Keratinocyte (primary cell): ENCODE data around the gene SSC4D. TPM values are rescaled to one million over a fixed set of nuclear protein-coding genes. Genes with fewer than 3 reads are reported as not detected.

Source experiments
- DNase-seq: peaks from one replicate; pipeline ENCODE4 v3.0.0-alpha.2; 2011; ENCODE audit warnings: low read depth, missing footprints, low spot score
- FAIRE-seq: peaks from 2 replicates; lab custom pipeline; 2011; peaks lifted over from hg19 to GRCh38; lab: Jason Lieb, UNC
- H2AFZ ChIP-seq: 2 replicates; pipeline ENCODE4 v1.6.0; 2012; ENCODE audit warnings: low read length, control low read depth, inconsistent platforms; ENCODE audit not compliant: control insufficient read depth
- H3K27ac ChIP-seq: 2 replicates; pipeline ENCODE4 v1.5.1; 2011; ENCODE audit warnings: low read length; ENCODE audit not compliant: control insufficient read depth, insufficient read depth
- H3K27me3 ChIP-seq: 3 replicates; pipeline ENCODE4 v1.6.0; 2011; ENCODE audit warnings: low read length; ENCODE audit not compliant: control insufficient read depth, insufficient read depth; ENCODE audit errors: extremely low read depth
- H3K36me3 ChIP-seq, 2 experiments: 2 replicates in 1 of 2; 3 replicates in 1 of 2; pipeline ENCODE4 v1.5.1; 2011; ENCODE audit warnings: low read length in 2 of 2, mild to moderate bottlenecking in 1 of 2; ENCODE audit not compliant: control insufficient read depth in 2 of 2, insufficient read depth in 2 of 2; ENCODE audit errors: extremely low read depth in 1 of 2
- H3K4me1 ChIP-seq: 3 replicates; pipeline ENCODE4 v1.5.1; 2011; ENCODE audit warnings: low read length; ENCODE audit not compliant: control insufficient read depth, insufficient read depth; ENCODE audit errors: extremely low read depth
- H3K4me2 ChIP-seq: 3 replicates; pipeline ENCODE4 v1.6.0; 2011; ENCODE audit warnings: low read depth, low read length; ENCODE audit not compliant: control insufficient read depth, insufficient read depth; ENCODE audit errors: extremely low read depth
- H3K4me3 ChIP-seq, 3 experiments: fragments of 200-600 bp in 1 of 3; sonication (generic) in 1 of 3; 2 replicates in 2 of 3; 3 replicates in 1 of 3; pipeline ENCODE4 v1.5.1; 2011 to 2016; ENCODE audit warnings: low read length in 3 of 3, mild to moderate bottlenecking in 3 of 3, control low read depth in 2 of 3, inconsistent platforms in 1 of 3, low read depth in 1 of 3, mixed read lengths in 1 of 3, mixed run types in 1 of 3, moderate library complexity in 1 of 3; ENCODE audit not compliant: control insufficient read depth in 2 of 3, insufficient read depth in 2 of 3; ENCODE audit errors: extremely low read depth in 1 of 3
- H3K79me2 ChIP-seq: 2 replicates; pipeline ENCODE4 v1.6.0; 2012; ENCODE audit warnings: low read length; ENCODE audit not compliant: control insufficient read depth, insufficient read depth
- H3K9ac ChIP-seq: 3 replicates; pipeline ENCODE4 v1.6.0; 2011; ENCODE audit warnings: low read length; ENCODE audit not compliant: control insufficient read depth, insufficient read depth; ENCODE audit errors: extremely low read depth
- H3K9me1 ChIP-seq: 3 replicates; pipeline ENCODE4 v1.6.0; 2011; ENCODE audit warnings: low read length; ENCODE audit not compliant: control insufficient read depth, insufficient read depth; ENCODE audit errors: extremely low read depth
- H3K9me3 ChIP-seq: 2 replicates; pipeline ENCODE4 v1.5.1; 2012; ENCODE audit warnings: low read depth, low read length; ENCODE audit not compliant: control insufficient read depth
- H4K20me1 ChIP-seq: 3 replicates; pipeline ENCODE4 v1.6.0; 2011; ENCODE audit warnings: low read length; ENCODE audit not compliant: control insufficient read depth, insufficient read depth; ENCODE audit errors: extremely low read depth
- EZH2 ChIP-seq: IDR thresholded peaks from one replicate; pipeline ENCODE4 v1.6.1; 2012; ENCODE audit warnings: inconsistent platforms, mild to moderate bottlenecking, low read length, moderate library complexity
- dilution Hi-C: fragments of 300-500 bp; cut with MboI; formaldehyde crosslinking; loops from one replicate; pipeline ENCODE4 v1.7.0; 2020; ENCODE audit warnings: low sequenced_read_pairs; ENCODE audit not compliant: extremely low pct_ligation_motif_present
- polyA plus RNA-seq, 5 experiments: library from polyadenylated mRNA; depleted of rRNA in 3 of 5; stranded (reverse) in 3 of 5; stranded (forward) in 1 of 5; unstranded in 1 of 5; fragments of >200 nt; gene quantifications; 1 replicate in 1 of 5; 2 replicates in 3 of 5; 3 replicates in 1 of 5; pipeline versions ENCODE4 v1.2.1 to v1.2.3, GENCODE V29; 2011 to 2012; ENCODE audit warnings: missing spikeins in 2 of 5, low read depth in 1 of 5, low replicate concordance in 1 of 5
- TF ChIP-seq, protein P1 (sequence below), 3 experiments: IDR thresholded peaks in 1 of 3; conservative IDR thresholded peaks in 1 of 3; optimal IDR thresholded peaks in 1 of 3; 2 replicates in 2 of 3; 3 replicates in 1 of 3; pipeline versions ENCODE3 to v1.5.1; 2011; ENCODE audit warnings: low read length in 3 of 3, mild to moderate bottlenecking in 3 of 3, moderate library complexity in 2 of 3, control low read depth in 1 of 3, inconsistent platforms in 1 of 3; ENCODE audit not compliant: insufficient read depth in 2 of 3; ENCODE audit errors: extremely low read depth in 1 of 3

Gene SSC4D
- polyA plus RNA-seq, 1 donor (not counting 4 experiments of a cell fraction or from before 2014, with no cell fraction given) = 0.98 TPM

DNA sequence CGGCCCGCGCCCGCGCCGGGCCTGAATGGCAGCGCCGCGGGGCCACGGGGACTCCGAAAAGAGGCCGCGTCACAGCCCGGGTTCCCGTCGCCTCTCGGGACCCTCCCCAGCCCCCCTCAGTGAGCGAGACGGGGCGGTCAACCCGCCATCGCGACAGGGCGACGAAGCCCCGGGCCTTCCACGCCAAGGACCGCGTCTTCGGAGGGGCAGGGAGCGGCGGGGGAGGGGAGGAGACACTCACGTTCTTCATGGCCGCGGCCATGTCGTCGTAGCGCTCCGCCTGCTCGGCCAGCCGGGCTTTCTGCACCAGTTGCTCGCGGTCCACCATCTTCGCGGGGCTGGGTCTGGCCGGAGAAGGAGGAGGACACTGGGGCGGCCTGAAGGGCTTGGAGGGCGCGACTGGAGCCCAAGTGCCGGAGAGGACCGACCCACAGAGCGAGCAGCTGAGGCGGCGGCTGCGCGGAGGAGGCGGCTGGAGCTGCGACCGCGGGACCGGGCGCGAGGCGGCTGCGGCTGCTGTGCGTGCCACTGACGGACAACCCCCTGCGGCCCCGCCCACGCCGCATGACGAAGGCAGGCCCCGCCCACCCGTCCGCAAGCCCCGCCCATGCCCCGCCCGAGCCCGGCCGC is 50.9 kb downstream of the SSC4D start, which contains the start of gene YWHAG:
TSS of gene YWHAG (minus strand) at position 511 of the 630 bp plus-strand sequence. CDS start at position 328, 183 bp downstream.
- Histone ChIP-seq H3K79me2 (peaks cover 52% of the 10 kb centered on the region), H3K4me3 (peak within 1 kb of the TSS; percentile 96 to 100 (median 99)), H3K27me3 (no peaks in the 10 kb centered on the region), H3K4me1 (peaks cover 28% of the 10 kb centered on the region), H2AFZ (peak within 1 kb of the TSS; percentile 85), H3K4me2 (peak within 1 kb of the TSS; percentile 85), H3K9me3 (no peaks in the 10 kb centered on the region), H3K27ac (peak within 1 kb of the TSS; percentile 87), H3K36me3 (peaks cover 6 to 32% of the 10 kb centered on the region in 2 experiments), H3K9ac (peak within 1 kb of the TSS; percentile 99), H4K20me1 (peaks cover 35% of the 10 kb centered on the region), H3K9me1 (peaks cover 1% of the 10 kb centered on the region)
- FAIRE-seq (no peak), DNase-seq (no peak)
- no peak for TF ChIP-seq EZH2
- TF ChIP-seq, protein P1, sequence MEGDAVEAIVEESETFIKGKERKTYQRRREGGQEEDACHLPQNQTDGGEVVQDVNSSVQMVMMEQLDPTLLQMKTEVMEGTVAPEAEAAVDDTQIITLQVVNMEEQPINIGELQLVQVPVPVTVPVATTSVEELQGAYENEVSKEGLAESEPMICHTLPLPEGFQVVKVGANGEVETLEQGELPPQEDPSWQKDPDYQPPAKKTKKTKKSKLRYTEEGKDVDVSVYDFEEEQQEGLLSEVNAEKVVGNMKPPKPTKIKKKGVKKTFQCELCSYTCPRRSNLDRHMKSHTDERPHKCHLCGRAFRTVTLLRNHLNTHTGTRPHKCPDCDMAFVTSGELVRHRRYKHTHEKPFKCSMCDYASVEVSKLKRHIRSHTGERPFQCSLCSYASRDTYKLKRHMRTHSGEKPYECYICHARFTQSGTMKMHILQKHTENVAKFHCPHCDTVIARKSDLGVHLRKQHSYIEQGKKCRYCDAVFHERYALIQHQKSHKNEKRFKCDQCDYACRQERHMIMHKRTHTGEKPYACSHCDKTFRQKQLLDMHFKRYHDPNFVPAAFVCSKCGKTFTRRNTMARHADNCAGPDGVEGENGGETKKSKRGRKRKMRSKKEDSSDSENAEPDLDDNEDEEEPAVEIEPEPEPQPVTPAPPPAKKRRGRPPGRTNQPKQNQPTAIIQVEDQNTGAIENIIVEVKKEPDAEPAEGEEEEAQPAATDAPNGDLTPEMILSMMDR (optimal IDR thresholded peaks at IDR 0.05 in 1 of 3, IDR thresholded peaks at IDR 0.05 in 1 of 3, conservative IDR thresholded peaks at IDR 0.05 in 1 of 3; ENCODE audit: extremely low read depth in 1 of 3, insufficient read depth in 2 of 3, low read length in 3 of 3) = no peak
- dilution Hi-C loops = no loop called here

DNA sequence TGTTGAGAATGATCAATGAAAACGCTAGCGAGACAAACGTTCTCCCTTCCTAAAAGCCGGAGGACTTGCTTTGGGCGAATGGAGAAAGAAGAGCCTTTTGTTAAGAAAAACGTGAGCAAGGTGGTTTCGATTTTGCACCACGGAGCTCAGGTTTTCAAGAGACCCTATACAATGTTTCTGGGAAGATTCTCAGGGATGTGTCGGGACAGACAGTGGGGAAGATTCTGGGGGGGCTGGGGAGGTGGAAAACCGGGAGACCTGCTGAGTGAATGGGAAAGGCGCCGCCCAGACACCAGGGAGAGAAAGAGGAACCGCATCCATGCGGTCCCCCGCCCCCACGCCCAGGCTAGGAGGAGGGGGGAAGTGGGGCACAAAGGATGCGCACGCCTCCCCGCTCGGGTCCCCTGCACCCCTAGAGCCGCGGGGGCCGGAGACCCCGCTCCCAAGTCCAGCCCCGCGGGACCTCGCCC is 51.5 kb downstream of the SSC4D start:
- Histone ChIP-seq H3K9me1 (peaks cover 5% of the 10 kb centered on the region), H3K9me3 (no peaks in the 10 kb centered on the region), H3K4me1 (peaks cover 28% of the 10 kb centered on the region), H4K20me1 (peaks cover 41% of the 10 kb centered on the region), H2AFZ (no peak overlapping the region), H3K4me2 (peak overlapping the region; percentile 85), H3K9ac (peak overlapping the region; percentile 99), H3K27ac (peak overlapping the region; percentile 87), H3K79me2 (peaks cover 57% of the 10 kb centered on the region), H3K36me3 (peaks cover 6 to 32% of the 10 kb centered on the region in 2 experiments), H3K27me3 (no peaks in the 10 kb centered on the region), H3K4me3 (peak overlapping the region; percentile 96 to 100 (median 99))
- dilution Hi-C loops = no loop called here
- DNase-seq (no peak), FAIRE-seq (no peak)
- TF ChIP-seq, protein P1 (optimal IDR thresholded peaks at IDR 0.05 in 1 of 3, IDR thresholded peaks at IDR 0.05 in 1 of 3, conservative IDR thresholded peaks at IDR 0.05 in 1 of 3; ENCODE audit: extremely low read depth in 1 of 3, insufficient read depth in 2 of 3, low read length in 3 of 3) = no peak
- no peak for TF ChIP-seq EZH2
